ENCODE data around the gene DCDC2. TPM values are rescaled to one million over a fixed set of nuclear protein-coding genes. Genes with fewer than 3 reads are reported as not detected.

The DCDC2 gene
- total RNA-seq, 4 donors from 2014 or later = not detected

DNA sequence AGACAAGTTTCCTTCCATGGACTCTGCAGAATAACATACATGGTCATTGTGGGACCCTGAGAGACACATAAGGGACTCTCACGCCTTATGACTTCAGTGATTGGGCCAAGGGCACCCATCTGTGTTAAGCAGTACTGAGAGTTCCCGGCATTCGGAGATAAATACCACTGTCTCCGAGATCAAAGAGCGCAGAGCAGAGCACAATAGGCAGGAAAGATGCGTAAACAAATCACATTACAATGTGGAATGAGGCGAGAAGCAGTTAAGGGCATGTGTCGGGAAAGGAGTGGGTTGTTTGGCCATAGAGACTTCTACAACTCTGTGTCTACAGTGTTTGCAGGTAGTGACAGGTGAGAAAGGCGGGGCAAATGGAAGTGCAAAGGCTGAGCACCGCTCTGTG is 174.3 kb downstream of the DCDC2 start:
- WGBS, 2 donors = 79 to 83% methylated on average over 10 of the region's 10 CpGs
- Histone ChIP-seq H3K4me1 (no peaks in the 10 kb centered on the region), H3K27me3 (no peaks in the 10 kb centered on the region), H3K9me3 (no peaks in the 10 kb centered on the region), H3K36me3 (no peaks in the 10 kb centered on the region), H3K27ac (no peak overlapping the region), H3K4me3 (no peak overlapping the region)
- TF ChIP-seq POLR2A (IDR thresholded peaks at IDR 0.05) = no peak
- no peak for TF ChIP-seq EP300 (IDR thresholded peaks at IDR 0.05)
- TF ChIP-seq, protein P1, sequence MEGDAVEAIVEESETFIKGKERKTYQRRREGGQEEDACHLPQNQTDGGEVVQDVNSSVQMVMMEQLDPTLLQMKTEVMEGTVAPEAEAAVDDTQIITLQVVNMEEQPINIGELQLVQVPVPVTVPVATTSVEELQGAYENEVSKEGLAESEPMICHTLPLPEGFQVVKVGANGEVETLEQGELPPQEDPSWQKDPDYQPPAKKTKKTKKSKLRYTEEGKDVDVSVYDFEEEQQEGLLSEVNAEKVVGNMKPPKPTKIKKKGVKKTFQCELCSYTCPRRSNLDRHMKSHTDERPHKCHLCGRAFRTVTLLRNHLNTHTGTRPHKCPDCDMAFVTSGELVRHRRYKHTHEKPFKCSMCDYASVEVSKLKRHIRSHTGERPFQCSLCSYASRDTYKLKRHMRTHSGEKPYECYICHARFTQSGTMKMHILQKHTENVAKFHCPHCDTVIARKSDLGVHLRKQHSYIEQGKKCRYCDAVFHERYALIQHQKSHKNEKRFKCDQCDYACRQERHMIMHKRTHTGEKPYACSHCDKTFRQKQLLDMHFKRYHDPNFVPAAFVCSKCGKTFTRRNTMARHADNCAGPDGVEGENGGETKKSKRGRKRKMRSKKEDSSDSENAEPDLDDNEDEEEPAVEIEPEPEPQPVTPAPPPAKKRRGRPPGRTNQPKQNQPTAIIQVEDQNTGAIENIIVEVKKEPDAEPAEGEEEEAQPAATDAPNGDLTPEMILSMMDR (IDR thresholded peaks at IDR 0.05) = no peak
- DNase-seq (ENCODE audit: low spot score in 2 of 2) = no peak

GRCh38 chr6:24157886-24158285 is 200.0 kb downstream of the DCDC2 start:
- 6 to 22% methylated on average over 1 of the region's 1 CpG for WGBS, 2 donors

GRCh38 chr6:24154121-24154520 is 203.7 kb downstream of the DCDC2 start:
- no peak overlapping the region for H3K4me3 ChIP-seq
- H3K27me3 ChIP-seq = no peaks in the 10 kb centered on the region
- no peak for TF ChIP-seq POLR2A (IDR thresholded peaks at IDR 0.05)
- TF ChIP-seq EP300 (IDR thresholded peaks at IDR 0.05) = no peak
- TF ChIP-seq, protein P1 (IDR thresholded peaks at IDR 0.05) = no peak
- no peak overlapping the region for H3K27ac ChIP-seq
- H3K4me1 ChIP-seq = no peaks in the 10 kb centered on the region
- DNase-seq (ENCODE audit: low spot score in 2 of 2) = no peak
- no peaks in the 10 kb centered on the region for H3K36me3 ChIP-seq
- H3K9me3 ChIP-seq = no peaks in the 10 kb centered on the region

More at GRCh38 chr6:24157886-24158285, 200.0 kb downstream of the DCDC2 start:
- TF ChIP-seq, protein P1 (IDR thresholded peaks at IDR 0.05) = no peak
- no peak for TF ChIP-seq EP300 (IDR thresholded peaks at IDR 0.05)
- no peak for TF ChIP-seq POLR2A (IDR thresholded peaks at IDR 0.05)
- no peaks in the 10 kb centered on the region for H3K9me3 ChIP-seq
- no peak overlapping the region for H3K4me3 ChIP-seq
- no peaks in the 10 kb centered on the region for H3K36me3 ChIP-seq
- H3K27ac ChIP-seq = no peak overlapping the region
- no peak for DNase-seq (ENCODE audit: low spot score in 2 of 2)
- no peaks in the 10 kb centered on the region for H3K4me1 ChIP-seq
- H3K27me3 ChIP-seq = no peaks in the 10 kb centered on the region

GRCh38 chr6:24152014-24152413 is 205.8 kb downstream of the DCDC2 start:
- no peak overlapping the region for H3K4me3 ChIP-seq
- H3K27ac ChIP-seq = no peak overlapping the region
- TF ChIP-seq, protein P1 (IDR thresholded peaks at IDR 0.05) = no peak
- no peak for TF ChIP-seq EP300 (IDR thresholded peaks at IDR 0.05)
- no peak for TF ChIP-seq POLR2A (IDR thresholded peaks at IDR 0.05)
- no peaks in the 10 kb centered on the region for H3K27me3 ChIP-seq
- 90 to 95% methylated on average over 1 of the region's 1 CpG for WGBS, 2 donors
- H3K36me3 ChIP-seq = no peaks in the 10 kb centered on the region
- no peak for DNase-seq (ENCODE audit: low spot score in 2 of 2)
- H3K9me3 ChIP-seq = no peaks in the 10 kb centered on the region
- H3K4me1 ChIP-seq = no peaks in the 10 kb centered on the region

- no peak for DNase-seq (ENCODE audit: low spot score in 2 of 2)
- 50 to 52% methylated on average over 3 of the region's 3 CpGs for WGBS, 2 donors
- no peaks in the 10 kb centered on the region for H3K4me1 ChIP-seq
- H3K27ac ChIP-seq = no peak overlapping the region
- H3K9me3 ChIP-seq = no peaks in the 10 kb centered on the region
- no peak overlapping the region for H3K4me3 ChIP-seq
- no peaks in the 10 kb centered on the region for H3K36me3 ChIP-seq
- TF ChIP-seq EP300 (IDR thresholded peaks at IDR 0.05) = no peak
- TF ChIP-seq, protein P1 (IDR thresholded peaks at IDR 0.05) = no peak
- H3K27me3 ChIP-seq = no peaks in the 10 kb centered on the region
Observed at GRCh38 chr6:24149836-24150235, 208.0 kb downstream of the DCDC2 start.

Data from tibial nerve (tissue), 4 donors.